Colon (tissue), 2 donors: ENCODE results near the gene MTREX.

ENCODE experiments used
- FAIRE-seq: peaks from 2 replicates; lab custom pipeline; 2012; peaks lifted over from hg19 to GRCh38; lab: Jason Lieb, UNC
- donor health status: control.
- donor health status: control.

The MTREX gene

GRCh38 chr5:55429613-55430253, 121.9 kb downstream of the MTREX start:
- FAIRE-seq: no peak

- FAIRE-seq: no peak
These were observed 124.8 kb downstream of the MTREX start for GRCh38 chr5:55432549-55432948.

DNA sequence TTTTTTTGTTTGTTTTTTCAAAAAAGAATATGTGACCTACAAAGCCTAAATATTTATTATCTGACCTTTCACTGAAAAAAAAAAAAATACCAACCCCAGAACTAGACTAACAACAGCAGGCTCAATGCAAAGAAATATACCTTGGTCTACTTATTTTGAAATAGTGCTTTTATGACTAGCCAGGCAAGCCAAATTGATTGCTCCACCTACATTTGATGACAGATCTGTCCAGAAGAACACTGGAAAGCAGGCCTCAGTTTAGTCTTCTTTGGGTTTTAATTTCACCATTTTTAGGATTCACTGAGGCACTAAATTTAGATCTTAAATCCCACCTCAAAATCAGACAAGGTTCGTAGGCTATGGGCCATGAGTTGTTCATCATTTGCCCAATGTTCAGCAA, 129.7 kb downstream of the MTREX start:
- FAIRE-seq: no peak

DNA sequence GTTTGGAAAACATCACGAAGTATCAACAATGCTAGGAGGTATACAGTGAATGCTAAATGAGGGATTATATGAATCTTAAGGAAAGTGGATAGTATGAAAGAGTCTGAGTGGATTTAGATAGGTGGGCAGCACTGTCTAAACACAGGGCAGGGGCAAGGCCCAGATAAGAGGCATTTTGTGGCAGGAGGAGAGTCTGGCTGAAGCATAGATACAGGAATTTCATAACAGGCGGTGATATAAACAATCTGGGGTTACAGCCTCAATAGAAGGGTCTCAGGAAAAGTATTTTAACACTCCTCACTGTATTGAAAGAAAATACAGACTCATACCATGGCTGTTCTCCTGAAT, 130.0 kb downstream of the MTREX start:
- no peak for FAIRE-seq

DNA sequence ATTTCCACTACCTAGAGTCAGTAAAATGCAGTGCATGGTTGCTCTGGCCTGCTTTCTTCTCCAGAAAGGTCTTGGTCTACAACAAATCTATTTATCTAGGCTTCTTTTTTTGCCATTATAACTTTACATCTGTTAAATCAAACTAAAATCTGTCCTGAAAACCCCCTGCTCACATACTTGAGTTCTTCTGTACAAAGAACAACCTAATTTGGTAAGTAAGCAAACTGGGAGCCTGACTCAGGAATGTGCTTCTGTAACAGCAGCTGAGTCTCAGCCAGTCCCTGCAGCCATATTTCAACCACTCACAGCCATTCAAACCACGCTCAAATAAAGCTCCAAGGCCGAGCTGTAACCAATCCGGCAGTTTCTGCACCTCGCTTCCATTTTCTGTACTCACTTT, 131.2 kb downstream of the MTREX start:
- no peak for FAIRE-seq

DNA sequence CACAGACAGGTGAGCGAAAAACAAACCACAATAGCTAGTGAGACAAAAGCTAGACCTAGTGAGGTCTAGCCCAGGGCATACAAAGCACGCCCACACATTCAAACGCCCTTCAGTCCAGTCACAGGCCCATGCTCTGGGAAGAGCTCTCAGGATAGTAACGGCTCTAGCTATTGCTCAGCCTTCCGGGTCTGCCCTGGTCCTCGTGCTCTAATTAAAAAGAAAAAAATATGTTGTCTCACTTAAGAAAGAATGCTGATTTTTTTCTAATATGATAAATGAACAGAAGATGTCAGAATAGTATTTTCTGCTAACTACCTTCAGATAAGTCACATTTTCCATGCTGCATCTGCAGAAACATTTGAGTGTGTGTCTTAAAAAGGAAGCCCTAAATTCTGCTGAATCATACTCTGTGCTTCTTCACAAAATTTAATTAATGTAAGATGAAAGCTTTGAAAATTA, 132.4 kb downstream of the MTREX start:
- no peak for FAIRE-seq

DNA sequence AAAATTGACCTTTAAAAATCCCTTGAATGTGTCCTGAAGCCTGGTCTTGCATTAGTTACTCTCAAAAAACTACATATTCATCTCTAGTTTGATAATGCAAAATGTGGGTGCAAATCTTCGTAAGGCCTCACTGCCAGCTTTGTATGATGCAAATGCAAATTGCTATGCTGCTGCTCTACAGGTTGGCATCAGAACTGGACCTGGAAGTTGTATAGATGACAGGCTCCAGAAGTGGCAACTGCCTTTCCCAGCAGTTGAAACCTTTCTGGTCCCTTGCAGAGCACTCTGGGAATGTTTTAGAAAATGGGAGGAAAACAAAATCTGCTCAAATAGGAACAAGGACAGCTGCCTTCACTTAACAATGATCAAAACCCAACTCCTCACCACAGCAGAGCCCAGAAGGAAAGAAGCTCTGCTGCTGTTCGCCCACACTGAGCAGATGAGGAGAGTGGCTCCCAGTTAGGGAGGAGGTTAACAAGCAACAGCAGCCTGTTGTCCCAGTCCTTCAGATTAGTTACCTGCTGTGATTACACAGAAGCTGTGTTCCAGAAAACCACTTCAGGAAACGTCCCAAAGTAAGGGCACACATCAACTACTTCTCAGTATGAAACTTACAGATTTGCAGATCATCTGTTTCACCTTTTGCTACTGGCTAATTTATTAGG, 133.4 kb downstream of the MTREX start:
- no peak for FAIRE-seq

- FAIRE-seq: no peak
These were observed 134.2 kb downstream of the MTREX start for GRCh38 chr5:55441954-55442353.

GRCh38 chr5:55445791-55446190, 138.0 kb downstream of the MTREX start:
- FAIRE-seq: no peak

DNA sequence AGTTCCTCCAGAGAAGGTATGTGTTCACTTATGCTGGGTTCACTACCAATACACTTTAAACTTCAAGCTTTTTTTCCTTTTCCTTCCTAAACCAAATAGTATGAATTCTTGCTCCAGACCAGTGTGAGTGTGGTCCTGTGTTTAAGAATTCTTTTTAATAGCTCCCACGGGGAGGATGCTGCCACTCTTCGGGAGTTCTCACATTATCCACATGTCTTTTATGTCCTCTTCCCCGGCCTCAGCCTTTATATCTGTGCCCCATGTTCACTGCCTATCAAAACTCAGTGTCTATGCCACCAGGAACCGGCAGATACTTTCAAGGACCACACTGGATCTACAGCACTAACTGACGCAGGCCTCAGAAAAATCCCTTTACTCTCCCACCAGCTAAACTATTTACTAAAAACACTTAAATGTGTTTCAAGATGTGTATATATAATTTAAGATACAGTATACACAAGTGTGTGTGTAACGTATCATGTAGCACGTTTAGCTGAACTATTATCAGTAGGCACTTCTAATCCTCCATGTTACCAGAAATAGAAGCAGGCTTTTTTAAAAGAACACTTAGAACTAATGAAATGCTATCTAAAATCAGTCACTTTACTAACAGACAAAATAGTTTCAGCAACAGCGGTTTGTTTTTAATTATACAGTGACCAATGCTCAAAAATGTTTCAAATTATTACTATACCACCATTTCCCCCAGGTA, 139.0 kb downstream of the MTREX start:
- FAIRE-seq: no peak

GRCh38 chr5:55450050-55450765, 142.4 kb downstream of the MTREX start:
- FAIRE-seq: no peak

DNA sequence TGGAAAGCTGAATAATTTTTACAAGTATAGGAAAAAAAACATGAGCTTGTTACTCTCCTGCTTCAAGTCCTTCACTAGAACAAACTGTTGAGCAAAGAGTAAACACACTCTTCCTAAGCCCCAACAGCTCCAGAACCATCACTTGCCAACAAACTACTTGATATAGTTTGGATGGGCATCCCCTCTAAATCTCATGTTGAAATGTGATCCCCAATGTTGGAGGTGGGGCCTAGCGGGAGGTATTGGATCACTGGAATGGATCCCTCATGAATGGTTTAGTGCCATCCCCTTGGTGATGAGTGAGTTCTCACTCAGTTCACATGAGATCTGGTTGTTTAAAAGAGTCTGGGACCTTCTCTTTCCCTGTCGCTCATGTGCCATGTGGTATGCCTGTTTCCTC, 144.2 kb downstream of the MTREX start:
- no peak for FAIRE-seq

- FAIRE-seq: no peak
These were observed 145.4 kb downstream of the MTREX start for GRCh38 chr5:55453211-55453610.

DNA sequence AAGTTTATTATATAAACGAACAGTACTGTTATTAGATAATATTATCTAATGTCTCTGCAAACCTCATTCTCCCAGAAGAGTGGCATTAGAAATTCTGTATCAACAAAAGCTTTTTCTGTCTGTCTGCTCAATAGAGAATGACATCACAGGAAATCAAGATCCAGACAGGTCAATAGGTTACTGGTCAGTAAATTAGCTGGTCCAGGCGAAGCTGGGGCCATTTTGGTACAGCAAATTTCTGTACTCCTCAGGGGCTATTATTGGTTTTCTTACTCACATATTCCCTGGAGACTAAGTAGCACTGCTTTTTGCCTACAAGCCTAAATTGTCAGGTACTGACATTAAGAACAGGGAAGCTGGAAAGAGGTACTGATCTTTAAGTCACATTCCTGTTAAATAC, 146.5 kb downstream of the MTREX start:
- FAIRE-seq: no peak

DNA sequence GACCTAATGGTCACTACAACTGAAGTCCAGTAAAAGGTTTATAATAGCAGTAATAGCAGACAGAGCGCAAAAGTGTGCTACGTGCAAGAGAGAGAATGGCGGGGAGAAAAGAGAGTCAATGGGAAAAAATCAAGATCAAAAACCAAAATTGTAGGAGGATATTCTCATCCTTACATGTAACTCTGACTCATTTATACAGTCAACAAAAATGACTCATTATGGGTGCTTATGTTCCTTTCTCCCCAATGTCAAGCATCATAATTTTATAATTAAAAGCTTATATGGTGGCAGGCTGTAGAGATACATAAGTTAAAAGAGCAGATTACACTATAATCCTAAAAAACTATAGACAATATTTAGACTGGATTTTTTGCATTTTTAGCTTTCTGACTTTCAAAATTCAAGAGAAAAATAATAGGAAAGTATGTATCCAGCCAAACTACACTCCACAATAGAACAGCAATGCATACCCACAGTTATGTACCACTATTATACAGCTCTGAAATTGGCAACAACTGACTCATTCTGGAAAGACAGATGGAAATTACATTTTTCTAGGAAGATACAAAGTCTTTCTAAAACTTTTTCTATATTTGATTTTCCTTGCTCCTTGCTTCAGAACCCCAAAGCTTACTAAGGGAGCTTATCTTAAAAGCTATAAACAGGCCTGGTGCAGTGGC, 148.6 kb downstream of the MTREX start:
- no peak for FAIRE-seq

DNA sequence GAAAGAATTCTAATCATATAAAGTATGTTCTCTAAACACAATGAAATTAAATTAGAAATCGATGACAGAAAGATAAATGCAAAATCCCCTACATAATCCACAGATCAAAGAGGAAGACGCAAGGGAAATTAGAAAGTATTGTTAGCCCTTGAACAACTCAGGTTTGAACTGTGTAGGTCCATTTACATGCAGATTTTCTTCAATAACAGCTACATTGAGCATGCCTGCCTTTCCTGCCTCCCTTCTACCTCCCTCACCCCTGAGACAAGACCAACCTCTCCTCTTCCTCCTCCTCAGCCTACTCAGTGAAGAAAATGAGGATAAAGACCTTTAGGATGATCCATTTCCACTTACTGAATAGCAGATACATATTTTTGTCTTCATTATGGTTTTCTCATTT, 151.8 kb downstream of the MTREX start:
- FAIRE-seq: no peak

DNA sequence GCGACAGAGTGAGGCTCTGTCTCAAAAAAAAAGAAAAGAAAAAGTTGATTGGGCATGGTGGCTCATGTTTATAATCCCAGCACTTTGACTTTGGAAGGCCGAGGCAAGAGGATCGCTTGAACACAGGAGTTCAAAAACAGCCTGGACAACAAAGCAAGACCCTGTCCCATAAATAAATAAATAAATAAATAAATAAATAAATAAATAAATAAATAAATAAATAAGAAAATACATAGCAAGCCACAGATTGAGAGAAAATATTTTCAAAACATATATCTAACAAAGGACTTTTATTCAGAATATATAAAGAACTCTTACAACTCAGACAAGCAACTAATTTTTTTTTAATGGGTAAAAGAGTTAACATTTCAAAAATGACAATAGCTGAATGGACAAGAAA, 155.8 kb downstream of the MTREX start:
- peak; percentile 10 for FAIRE-seq

- no peak for FAIRE-seq
These were observed 160.2 kb downstream of the MTREX start for GRCh38 chr5:55467862-55468551.

- no peak for FAIRE-seq
These were observed 162.1 kb downstream of the MTREX start for GRCh38 chr5:55469839-55470238.

DNA sequence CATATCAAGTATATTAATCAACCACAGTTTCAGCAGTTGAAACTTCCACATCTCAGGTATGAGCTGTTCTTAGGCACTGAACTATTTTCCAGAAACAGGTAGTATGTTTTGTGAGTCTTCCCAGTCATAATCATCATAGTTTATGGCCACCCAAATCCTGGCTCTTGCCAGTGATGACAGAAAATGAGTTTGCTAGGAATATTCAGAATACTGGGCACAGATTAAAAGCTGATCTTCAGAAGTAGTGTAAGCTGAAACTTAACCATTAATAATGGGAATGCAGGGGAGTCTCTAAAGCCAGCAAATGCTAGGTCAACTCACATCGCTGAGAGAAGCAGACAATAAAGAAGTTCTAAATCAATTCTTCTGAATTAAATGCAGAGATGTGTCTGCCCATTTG, 162.5 kb downstream of the MTREX start:
- no peak for FAIRE-seq

DNA sequence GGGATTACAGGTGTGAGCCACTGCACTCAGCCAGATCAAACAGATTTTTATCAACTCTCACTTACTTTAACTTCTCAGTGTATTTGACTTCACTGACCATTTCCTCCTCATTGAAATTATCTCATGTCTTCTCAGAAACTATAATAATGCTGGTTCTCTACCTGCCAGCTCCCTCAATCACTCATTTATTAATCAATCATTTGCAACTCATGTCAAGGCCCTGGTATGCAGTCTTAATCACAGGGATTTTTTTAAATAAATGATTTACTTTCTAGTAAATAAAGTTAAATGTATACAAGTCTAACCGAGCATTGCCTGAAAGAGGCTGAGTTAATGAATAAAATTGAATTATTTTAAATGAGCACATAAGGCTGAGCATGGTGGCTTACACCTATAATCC, 163.7 kb downstream of the MTREX start:
- FAIRE-seq: no peak

DNA sequence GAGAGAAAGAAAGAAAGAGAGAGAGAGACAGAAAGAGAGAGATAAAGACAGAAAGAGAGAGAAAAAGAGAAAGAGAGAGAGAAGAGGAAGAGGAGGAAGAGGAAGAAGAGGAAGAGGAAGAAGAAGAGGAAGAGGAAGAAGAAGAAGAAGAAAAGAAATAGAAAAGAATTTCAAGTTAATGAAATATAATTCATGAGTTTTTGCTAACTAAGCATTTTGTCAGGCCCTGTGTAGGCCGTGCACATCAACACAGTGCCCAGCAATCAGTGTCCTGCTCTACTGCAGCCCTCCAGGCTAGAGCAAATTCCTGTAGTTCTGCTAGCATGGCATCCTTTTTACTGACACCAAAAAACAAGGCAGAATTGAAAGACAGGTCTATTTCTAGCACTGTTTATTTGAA, 164.9 kb downstream of the MTREX start:
- FAIRE-seq: no peak
